Loucy (cell line): ENCODE measurements around the gene OR4D1.

Experiments used
- H2AFZ ChIP-seq: fragments of 200-600 bp; sonication (generic); 2 replicates; pipeline ENCODE4 v1.6.0; 2016; ENCODE audit warnings: antibody characterized with exemption, mild to moderate bottlenecking, low read length, moderate library complexity
- H3F3A ChIP-seq: fragments of 200-600 bp; 2 replicates; pipeline ENCODE4 v1.6.0; 2016; ENCODE audit warnings: antibody characterized with exemption, low read depth, mild to moderate bottlenecking
- H3K27me3 ChIP-seq: fragments of 200-600 bp; sonication (generic); 2 replicates; pipeline ENCODE4 v1.6.1; 2014; ENCODE audit warnings: low read length, mild to moderate bottlenecking; ENCODE audit not compliant: insufficient read depth, poor library complexity, severe bottlenecking
- H3K36me3 ChIP-seq: fragments of 200-600 bp; sonication (generic); 2 replicates; pipeline ENCODE4 v1.6.1; 2016; ENCODE audit warnings: low read length; ENCODE audit not compliant: insufficient read depth
- H3K4me1 ChIP-seq: fragments of 200-600 bp; sonication (generic); 2 replicates; pipeline ENCODE4 v1.5.1; 2014; ENCODE audit warnings: low read length, mild to moderate bottlenecking; ENCODE audit not compliant: insufficient read depth, poor library complexity, severe bottlenecking
- H3K4me2 ChIP-seq: fragments of 200-600 bp; sonication (generic); 2 replicates; pipeline ENCODE4 v1.6.0; 2014; ENCODE audit warnings: antibody characterized with exemption, low read length, low read depth, mild to moderate bottlenecking; ENCODE audit not compliant: poor library complexity, severe bottlenecking
- H3K4me3 ChIP-seq: fragments of 200-600 bp; sonication (generic); 2 replicates; pipeline ENCODE4 v1.5.1; 2014; ENCODE audit warnings: low read length, mild to moderate bottlenecking, mixed read lengths; ENCODE audit not compliant: poor library complexity, severe bottlenecking
- H3K79me2 ChIP-seq: fragments of 200-600 bp; sonication (generic); 2 replicates; pipeline ENCODE4 v1.6.1; 2014; ENCODE audit warnings: low read length; ENCODE audit not compliant: insufficient read depth
- H3K9ac ChIP-seq: fragments of 200-600 bp; sonication (generic); 2 replicates; pipeline ENCODE4 v1.6.0; 2014; ENCODE audit warnings: mild to moderate bottlenecking, low read depth, low read length, moderate library complexity; ENCODE audit not compliant: poor library complexity, severe bottlenecking
- H3K9me2 ChIP-seq: fragments of 200-600 bp; sonication (generic); replicated peaks from 2 replicates; pipeline ENCODE4 v1.6.1; 2016; ENCODE audit warnings: low read depth, low read length, mixed read lengths
- H3K9me3 ChIP-seq: fragments of 200-600 bp; sonication (generic); 2 replicates; pipeline ENCODE4 v1.6.1; 2014; ENCODE audit warnings: mild to moderate bottlenecking, antibody characterized with exemption, low read length, low read depth; ENCODE audit not compliant: insufficient read depth
- H4K20me1 ChIP-seq: fragments of 200-600 bp; sonication (generic); 2 replicates; pipeline ENCODE4 v1.6.0; 2014; ENCODE audit warnings: antibody characterized with exemption, low read length, mild to moderate bottlenecking; ENCODE audit not compliant: insufficient read depth, poor library complexity, severe bottlenecking
- EZH2phosphoT487 ChIP-seq: fragments of 200-600 bp; IDR thresholded peaks from 2 replicates; pipeline ENCODE4 v1.6.1; 2018; ENCODE audit warnings: antibody characterized with exemption, mild to moderate bottlenecking, moderate library complexity, borderline replicate concordance
- TF ChIP-seq, protein P1 (sequence below): fragments of 200-600 bp; sonication (generic); conservative IDR thresholded peaks from 2 replicates; pipeline ENCODE4 v1.5.1; 2014; ENCODE audit warnings: mild to moderate bottlenecking, antibody characterized with exemption, low read length

Gene OR4D1

DNA sequence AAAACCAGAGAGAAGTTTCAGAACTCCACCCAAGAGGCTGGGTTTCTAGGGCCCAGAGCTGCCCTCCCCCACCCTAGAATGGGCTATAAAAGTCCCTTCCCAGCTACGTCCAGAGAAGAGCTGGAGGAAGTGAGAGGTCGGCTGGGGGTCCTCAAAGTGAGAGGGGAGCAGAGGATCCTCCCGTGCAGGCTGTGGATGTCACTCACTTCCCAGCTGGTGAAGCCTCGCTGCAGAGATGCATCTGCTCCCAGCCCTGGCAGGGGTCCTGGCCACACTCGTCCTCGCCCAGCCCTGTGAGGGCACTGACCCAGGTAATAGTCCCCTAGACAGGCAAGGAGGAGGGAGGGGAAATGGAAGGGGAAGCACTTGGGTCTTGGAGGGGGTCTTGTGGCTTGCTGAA lies 44.4 kb downstream of the OR4D1 start, which contains the start of gene EPX:
Gene EPX (plus strand): TSS at position 115 of the 400 bp plus-strand sequence. CDS start 121 bp downstream, at position 236.
- Histone ChIP-seq H3F3A (no peaks in the 10 kb centered on the region), H3K4me2 (no peak within 1 kb of the TSS)

GRCh38 chr17:58193641-58194255 lies 45.6 kb downstream of the OR4D1 start:
- H3K4me3 ChIP-seq, result no peak overlapping the region
- no peak overlapping the region for H2AFZ ChIP-seq
- no peaks in the 10 kb centered on the region for H4K20me1 ChIP-seq
- no peak overlapping the region for H3K9ac ChIP-seq
- no peak overlapping the region for H3K4me2 ChIP-seq
- H3K36me3 ChIP-seq, result no peaks in the 10 kb centered on the region
- H3K9me3 ChIP-seq, result no peaks in the 10 kb centered on the region
- TF ChIP-seq, protein P1, sequence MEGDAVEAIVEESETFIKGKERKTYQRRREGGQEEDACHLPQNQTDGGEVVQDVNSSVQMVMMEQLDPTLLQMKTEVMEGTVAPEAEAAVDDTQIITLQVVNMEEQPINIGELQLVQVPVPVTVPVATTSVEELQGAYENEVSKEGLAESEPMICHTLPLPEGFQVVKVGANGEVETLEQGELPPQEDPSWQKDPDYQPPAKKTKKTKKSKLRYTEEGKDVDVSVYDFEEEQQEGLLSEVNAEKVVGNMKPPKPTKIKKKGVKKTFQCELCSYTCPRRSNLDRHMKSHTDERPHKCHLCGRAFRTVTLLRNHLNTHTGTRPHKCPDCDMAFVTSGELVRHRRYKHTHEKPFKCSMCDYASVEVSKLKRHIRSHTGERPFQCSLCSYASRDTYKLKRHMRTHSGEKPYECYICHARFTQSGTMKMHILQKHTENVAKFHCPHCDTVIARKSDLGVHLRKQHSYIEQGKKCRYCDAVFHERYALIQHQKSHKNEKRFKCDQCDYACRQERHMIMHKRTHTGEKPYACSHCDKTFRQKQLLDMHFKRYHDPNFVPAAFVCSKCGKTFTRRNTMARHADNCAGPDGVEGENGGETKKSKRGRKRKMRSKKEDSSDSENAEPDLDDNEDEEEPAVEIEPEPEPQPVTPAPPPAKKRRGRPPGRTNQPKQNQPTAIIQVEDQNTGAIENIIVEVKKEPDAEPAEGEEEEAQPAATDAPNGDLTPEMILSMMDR, result peak; percentile 32; the same call in 1 of the 2 replicates
- TF ChIP-seq EZH2phosphoT487, result no peak
- no peaks in the 10 kb centered on the region for H3K79me2 ChIP-seq
- no peaks in the 10 kb centered on the region for H3F3A ChIP-seq
- H3K27me3 ChIP-seq, result no peaks in the 10 kb centered on the region
- no peaks in the 10 kb centered on the region for H3K9me2 ChIP-seq
- H3K4me1 ChIP-seq, result no peaks in the 10 kb centered on the region

More for the DNA sequence above, 44.4 kb downstream of the OR4D1 start, which contains the start of gene EPX:
- TF ChIP-seq, protein P1, result no peak
- no peak for TF ChIP-seq EZH2phosphoT487
- no peak within 1 kb of the TSS for H3K9ac ChIP-seq
- H3K4me1 ChIP-seq, result no peaks in the 10 kb centered on the region
- no peaks in the 10 kb centered on the region for H3K36me3 ChIP-seq
- no peaks in the 10 kb centered on the region for H3K27me3 ChIP-seq
- no peaks in the 10 kb centered on the region for H4K20me1 ChIP-seq
- H3K9me2 ChIP-seq, result no peaks in the 10 kb centered on the region
- H3K9me3 ChIP-seq, result no peaks in the 10 kb centered on the region
- no peaks in the 10 kb centered on the region for H3K79me2 ChIP-seq
- H3K4me3 ChIP-seq, result no peak within 1 kb of the TSS
- H2AFZ ChIP-seq, result no peak within 1 kb of the TSS

DNA sequence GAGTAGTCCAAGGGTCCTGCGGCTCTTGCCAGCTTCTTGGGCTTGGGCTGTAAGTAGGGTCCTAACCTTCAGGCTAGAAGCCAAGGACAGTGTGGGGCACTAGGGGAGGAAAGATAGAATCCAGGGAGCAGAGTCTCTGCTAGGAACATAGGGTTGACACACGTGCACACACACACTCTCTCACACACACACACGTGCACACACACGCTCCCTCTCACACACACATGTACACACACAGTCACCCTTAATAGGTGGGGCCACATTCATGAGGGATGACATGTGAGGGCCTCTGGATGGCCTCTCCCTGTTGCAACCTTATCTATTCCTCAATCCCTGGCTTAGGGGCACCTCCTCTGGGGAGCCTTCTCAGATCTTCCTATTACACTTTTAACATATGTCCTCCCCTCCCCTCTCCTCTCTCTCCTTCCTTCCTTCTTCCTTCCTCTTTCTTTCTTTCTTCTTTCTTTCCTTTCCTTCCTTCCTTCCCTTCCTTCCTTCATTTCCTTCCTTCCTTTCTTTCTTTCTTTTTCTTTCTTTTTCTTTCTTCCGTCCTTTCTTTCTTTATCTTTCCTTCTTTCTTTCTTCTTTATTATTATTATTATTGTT lies 47.4 kb downstream of the OR4D1 start:
- TF ChIP-seq, protein P1, result no peak
- TF ChIP-seq EZH2phosphoT487, result no peak
- no peaks in the 10 kb centered on the region for H3K9me2 ChIP-seq
- no peaks in the 10 kb centered on the region for H4K20me1 ChIP-seq
- no peak overlapping the region for H3K4me2 ChIP-seq
- no peaks in the 10 kb centered on the region for H3F3A ChIP-seq
- H3K9me3 ChIP-seq, result no peaks in the 10 kb centered on the region
- H3K4me3 ChIP-seq, result no peak overlapping the region
- no peaks in the 10 kb centered on the region for H3K36me3 ChIP-seq
- H2AFZ ChIP-seq, result no peak overlapping the region
- H3K79me2 ChIP-seq, result no peaks in the 10 kb centered on the region
- H3K4me1 ChIP-seq, result no peaks in the 10 kb centered on the region
- no peaks in the 10 kb centered on the region for H3K27me3 ChIP-seq
- no peak overlapping the region for H3K9ac ChIP-seq
